ENCODE results near the gene C11orf21. TPM values are rescaled to one million over a fixed set of nuclear protein-coding genes. Genes with fewer than 3 reads are reported as not detected.
"Not testable (repeated sequence)": the region's sequence is repeated elsewhere in the genome, so short reads cannot be mapped to it uniquely, and the experiment has no call there.

Gene C11orf21
- total RNA-seq, 1 experiment from 2014 or later = 1.5 TPM

DNA sequence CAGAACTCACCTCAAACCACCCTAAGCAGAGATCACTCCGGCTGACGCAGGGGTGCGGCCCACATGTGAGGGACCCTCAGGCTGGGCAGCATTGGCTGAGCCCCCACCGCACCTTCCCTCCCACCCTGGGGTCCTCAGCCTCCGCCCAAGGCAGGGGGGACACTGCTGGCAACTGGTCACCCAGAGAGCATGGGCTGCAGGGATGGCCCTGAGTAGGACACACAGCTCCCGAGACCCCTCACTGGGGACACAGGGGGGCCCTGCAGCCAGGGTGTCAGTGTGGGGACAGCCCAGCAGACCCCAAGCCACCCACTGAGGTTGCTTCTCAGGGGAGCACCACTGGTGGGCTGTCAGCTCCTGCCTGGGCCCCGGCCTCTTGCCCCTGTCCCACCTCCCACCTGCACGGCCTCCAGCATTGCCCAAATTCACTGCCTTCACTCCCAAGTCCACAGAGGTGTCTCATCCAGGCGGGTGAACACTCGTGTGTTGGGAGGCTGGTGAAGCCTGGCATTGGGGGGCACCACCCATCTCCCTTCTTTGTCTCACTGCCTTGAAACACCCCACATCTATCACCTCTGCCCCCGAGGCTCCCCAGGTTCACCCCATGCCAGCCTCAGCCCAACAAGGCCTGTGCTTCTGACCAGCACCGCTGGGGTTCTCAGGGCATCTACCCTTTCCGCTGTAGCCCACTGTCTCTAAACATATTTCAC lies 4.7 kb downstream of the C11orf21 start:
- DNase-seq (ENCODE audit: low spot score) = no peak

GRCh38 chr11:2295971-2296912 lies 5.5 kb downstream of the C11orf21 start:
- DNase-seq (ENCODE audit: low spot score) = no peak

- no peak for DNase-seq (ENCODE audit: low spot score)
Measured at GRCh38 chr11:2294926-2295290, 6.8 kb downstream of the C11orf21 start.

GRCh38 chr11:2293984-2294925 lies 7.5 kb downstream of the C11orf21 start:
- no peak for DNase-seq (ENCODE audit: low spot score)

- no peak for DNase-seq (ENCODE audit: low spot score)
Measured at GRCh38 chr11:2293531-2293971, 8.2 kb downstream of the C11orf21 start.

- DNase-seq (ENCODE audit: low spot score) = no peak
Measured at GRCh38 chr11:2290351-2290841, 11.3 kb downstream of the C11orf21 start.

DNA sequence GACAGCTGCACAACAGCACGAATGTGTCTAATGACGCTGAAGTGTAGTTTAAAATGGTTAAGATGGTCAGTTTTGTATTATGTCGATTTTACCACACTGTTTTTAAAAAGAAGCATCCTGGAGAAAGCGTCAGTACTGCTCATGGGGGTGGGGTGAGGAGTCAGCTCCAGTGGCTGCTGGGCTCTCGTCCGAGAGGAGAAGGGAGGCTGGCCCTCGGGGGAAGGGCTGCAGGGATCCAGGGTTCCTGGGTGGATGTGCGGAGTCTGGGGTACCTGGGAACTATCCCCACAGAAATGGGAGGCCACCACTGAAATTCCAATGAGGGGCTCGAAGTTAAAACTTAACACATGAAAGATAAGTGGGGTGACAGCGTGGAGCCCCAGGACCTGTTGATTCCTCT lies 11.9 kb downstream of the C11orf21 start:
- DNase-seq (ENCODE audit: low spot score) = no peak

DNA sequence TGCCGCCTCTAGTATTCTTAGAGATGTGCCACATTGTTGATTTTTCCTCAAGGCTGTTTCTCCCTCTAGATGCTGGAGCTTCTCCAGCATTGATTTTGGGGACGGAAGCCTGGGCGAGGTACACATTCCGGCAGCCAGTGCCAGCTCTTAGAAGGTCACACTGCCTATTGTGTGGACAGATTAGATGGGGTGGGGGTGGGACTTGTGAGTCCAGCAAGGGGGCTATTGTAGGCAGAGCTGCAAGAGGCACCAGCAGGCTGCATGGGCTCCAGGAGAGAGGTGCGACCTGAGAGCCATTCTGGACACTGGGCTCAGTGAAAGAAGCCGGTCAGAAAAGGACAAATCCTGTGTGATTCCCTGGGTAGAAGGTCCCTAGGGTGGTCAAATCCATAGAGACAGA lies 12.4 kb downstream of the C11orf21 start:
- no peak for DNase-seq (ENCODE audit: low spot score)

DNA sequence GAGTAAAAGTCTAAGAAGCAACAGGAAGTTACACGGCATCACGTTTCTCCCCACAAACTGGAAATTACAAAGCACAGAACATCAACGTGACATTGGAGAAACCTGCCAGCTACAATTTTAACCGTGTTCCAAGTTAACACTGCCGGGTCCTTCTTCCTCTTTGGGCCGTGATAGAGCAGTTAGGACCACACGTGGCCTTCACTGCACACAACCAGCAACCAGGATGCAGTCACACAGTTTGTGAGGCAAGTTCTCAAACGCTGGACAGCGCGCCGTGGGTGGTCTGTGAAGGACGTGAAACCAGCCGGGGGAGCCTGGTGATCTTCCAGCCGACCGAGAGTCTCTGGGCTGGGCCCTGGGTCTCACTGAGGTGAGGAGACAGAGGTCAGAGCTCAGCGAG lies 14.6 kb downstream of the C11orf21 start:
- DNase-seq (ENCODE audit: low spot score) = no peak

- not testable (repeated sequence) for DNase-seq (ENCODE audit: low spot score)
Measured at GRCh38 chr11:2286350-2286749, 15.4 kb downstream of the C11orf21 start.

- DNase-seq (ENCODE audit: low spot score) = no peak
Measured at GRCh38 chr11:2280208-2280607, 21.5 kb downstream of the C11orf21 start.

DNA sequence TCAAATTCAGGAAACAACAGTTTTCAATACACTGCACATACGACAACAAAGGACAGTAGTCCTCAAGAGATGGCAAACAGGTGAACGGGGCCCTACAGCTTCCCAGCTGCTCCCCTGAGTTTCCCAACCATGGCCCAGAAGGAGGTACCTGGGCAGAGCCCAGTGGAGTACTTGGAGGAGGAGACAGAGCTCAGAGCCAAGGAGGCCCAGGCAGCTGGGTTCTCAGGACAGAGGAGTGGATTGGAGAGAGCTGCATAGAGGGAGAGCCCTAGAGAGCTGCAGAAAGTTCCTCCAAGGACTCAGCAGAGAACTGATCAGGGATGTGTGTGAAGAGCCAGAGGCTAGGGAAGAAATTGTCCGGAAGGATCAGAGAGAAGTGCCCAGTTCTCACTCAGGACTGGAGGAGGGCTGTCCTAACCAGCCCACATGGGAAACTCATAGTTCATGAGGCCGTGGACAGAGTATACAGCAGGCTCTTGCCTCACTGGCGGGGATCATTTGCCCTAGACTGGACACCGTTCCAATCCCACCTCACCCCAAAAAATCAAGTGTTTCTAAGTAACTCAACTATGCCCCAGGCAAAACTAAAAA lies 23.7 kb downstream of the C11orf21 start:
- no peak for DNase-seq (ENCODE audit: low spot score)

DNA sequence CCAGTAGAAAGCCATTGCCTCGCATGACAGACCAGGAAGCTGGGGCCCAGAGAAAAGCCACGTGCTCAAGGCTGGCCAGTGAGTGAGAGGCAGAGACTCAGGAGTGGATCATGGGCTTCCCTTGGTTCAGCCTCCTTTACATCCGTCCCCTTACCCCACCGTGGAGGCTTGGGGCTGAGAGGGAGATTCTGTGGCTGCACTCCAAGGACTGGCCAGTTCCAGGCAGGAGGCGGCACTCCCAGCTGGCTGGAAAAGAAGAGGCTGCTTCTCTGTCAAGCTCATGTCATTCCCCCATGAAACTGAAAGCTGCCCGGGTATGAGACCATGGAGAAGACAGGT lies 24.7 kb downstream of the C11orf21 start:
- DNase-seq (ENCODE audit: low spot score) = no peak

- DNase-seq (ENCODE audit: low spot score) = no peak
Measured at GRCh38 chr11:2276280-2277007, 25.3 kb downstream of the C11orf21 start.

DNA sequence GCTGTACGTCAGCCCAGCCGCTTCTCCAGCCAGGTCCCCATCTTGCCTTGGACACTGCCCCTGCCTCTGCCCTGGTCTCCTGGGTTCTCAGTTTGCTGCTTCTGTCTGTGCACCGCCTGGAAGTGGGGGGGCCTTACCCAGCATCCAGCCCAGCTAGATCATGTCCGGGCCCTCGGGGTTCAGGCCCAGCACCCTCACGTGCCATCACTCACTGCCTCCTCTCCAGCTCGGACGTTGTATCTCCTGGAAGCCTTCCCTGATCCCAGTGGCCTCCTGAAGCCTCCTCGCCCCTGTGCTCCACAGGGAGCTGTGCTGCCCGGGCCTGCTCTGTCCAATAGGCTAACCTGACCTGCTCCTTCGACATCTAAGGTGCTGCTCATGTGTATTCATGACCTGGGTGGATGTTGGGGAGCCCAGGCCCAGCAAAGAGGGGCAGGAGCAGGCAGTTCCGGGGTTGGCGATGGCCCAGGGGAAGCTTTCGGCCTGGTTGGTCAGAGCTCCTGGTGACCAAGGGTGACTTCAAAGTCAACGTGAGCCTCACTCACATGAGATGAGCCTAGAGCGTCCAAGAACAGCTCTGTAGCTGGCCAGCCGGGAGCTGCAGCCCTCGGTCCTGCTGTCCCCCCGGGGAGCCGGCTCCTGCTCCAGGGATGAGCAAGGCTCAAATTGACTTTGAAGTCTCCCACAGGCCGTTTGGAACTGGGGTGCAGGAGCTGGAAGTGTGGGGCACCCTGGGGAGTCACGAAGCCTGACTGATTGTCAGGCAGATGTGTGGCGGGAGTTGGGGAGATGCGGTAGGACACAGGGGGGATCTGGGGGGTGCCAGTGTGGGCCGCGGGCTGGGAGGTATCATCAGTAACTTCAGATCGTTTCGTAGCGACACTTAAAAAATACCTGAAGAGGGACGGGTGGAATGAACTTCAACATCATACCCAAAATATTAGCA lies 26.1 kb downstream of the C11orf21 start:
- no peak for DNase-seq (ENCODE audit: low spot score)

DNA sequence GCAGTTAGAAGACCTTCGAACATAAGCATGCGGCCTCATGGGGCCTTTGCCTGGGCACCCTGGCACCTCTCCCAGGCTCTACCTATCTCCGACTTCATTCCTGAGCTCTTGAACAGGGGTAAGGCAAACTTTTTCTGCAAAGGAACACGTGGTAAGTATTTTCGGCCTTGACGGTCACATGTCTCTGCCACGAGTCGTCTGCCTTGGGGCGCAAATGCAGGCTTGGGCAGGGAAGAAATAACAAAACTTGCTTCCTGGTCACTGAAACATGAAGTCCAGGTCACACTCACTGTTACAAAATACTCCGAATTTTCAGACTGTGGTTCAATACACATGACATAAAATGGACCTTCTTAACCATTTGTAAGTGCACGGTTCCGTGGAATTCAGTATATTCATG lies 27.9 kb downstream of the C11orf21 start:
- DNase-seq (ENCODE audit: low spot score) = no peak

DNA sequence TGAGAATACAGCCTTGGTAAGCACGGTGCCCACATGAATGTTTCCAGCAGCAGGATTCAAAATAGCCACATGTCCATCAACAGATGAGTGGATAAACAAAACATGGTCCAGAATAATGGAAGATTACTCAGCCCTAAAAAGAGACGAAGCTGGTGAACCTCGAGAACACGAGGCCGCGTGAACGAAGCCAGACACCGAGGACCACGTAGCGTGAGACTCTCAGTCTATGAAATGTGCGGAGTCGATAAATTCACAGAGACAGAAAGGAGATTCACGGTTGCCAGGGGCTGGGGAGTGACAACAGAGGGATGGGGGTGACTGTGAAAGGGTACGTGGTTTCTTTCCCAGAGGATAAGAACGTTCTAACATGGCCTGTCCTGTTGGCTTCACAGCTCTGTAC lies 28.4 kb downstream of the C11orf21 start:
- DNase-seq (ENCODE audit: low spot score) = no peak

- DNase-seq (ENCODE audit: low spot score) = no peak
Measured at GRCh38 chr11:2272946-2273280, 28.8 kb downstream of the C11orf21 start.

DNA sequence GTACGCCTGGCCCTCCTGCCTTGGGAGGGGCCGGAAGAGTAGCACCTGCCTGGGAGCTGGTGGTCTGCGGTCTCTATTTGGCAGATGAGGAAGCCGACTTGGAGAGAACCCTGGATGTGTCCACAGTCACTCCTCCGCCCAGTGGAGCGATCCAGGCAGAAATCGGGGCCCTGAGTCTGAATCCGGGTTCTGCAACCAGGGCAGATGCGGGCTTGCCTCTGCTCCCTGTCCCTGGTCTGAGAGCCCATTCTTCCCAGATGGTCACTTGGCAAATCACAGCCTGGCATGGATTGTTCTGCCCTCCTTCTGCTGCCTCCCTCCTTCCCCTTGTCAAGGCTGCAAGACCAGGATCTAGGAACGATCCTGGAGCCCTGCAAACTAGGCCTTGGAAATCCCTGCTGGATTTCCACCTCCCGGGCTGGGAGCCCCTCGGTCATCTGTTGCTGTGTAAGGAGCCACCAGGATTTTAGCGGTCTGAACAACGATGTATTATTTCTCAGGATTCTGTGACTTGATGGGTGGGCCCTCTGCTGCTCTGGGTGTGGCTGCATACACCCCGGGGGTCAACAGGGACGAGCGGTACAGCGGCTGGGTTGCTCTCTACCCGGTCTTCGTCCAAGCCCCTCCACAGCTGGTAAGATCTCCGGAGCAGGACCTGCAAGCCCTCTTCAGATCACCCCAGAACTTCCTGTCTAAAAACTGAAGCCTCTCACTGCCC lies 29.3 kb downstream of the C11orf21 start:
- no peak for DNase-seq (ENCODE audit: low spot score)

All from H4 (cell line).